GM12874 (cell line): ENCODE data around the gene BMPER.

Experiments
- CTCF ChIP-seq: IDR thresholded peaks from 2 replicates; pipeline ENCODE4 v1.5.1; 2011; ENCODE audit warnings: low read depth, mild to moderate bottlenecking, control low read depth, low read length, moderate library complexity; ENCODE audit not compliant: insufficient read depth

Gene BMPER

GRCh38 chr7:34080513-34080912 lies 175.2 kb downstream of the BMPER start:
- TF ChIP-seq CTCF: no peak

GRCh38 chr7:34081935-34082334 lies 176.6 kb downstream of the BMPER start:
- no peak for TF ChIP-seq CTCF

GRCh38 chr7:34083440-34083839 lies 178.1 kb downstream of the BMPER start:
- no peak for TF ChIP-seq CTCF

GRCh38 chr7:34084651-34085050 lies 179.3 kb downstream of the BMPER start:
- TF ChIP-seq CTCF: no peak

GRCh38 chr7:34086064-34086463 lies 180.7 kb downstream of the BMPER start:
- no peak for TF ChIP-seq CTCF

GRCh38 chr7:34086981-34087380 lies 181.6 kb downstream of the BMPER start:
- no peak for TF ChIP-seq CTCF

- TF ChIP-seq CTCF: peak; percentile 49
Observed at GRCh38 chr7:34087892-34088891, 182.9 kb downstream of the BMPER start.
